Naive thymus-derived CD4-positive, alpha-beta T cell (primary cell): ENCODE data around the gene SMURF1. TPM values are rescaled to one million over a fixed set of nuclear protein-coding genes. Genes with fewer than 3 reads are reported as not detected.

ENCODE experiments used
- ATAC-seq: fragments of 150-1000 bp; cut with Tn5 transposase; 2 replicates; pipeline ENCODE4 v1.10.0; 2021; ENCODE audit warnings: mild to moderate bottlenecking, moderate library complexity
- CTCF ChIA-PET: fragments of 350-600 bp; sonication (Branson Sonifier 250); formaldehyde crosslinking; loops from one replicate; lab custom pipeline; 2021; ENCODE audit warnings: antibody characterized with exemption; lab: Charles Lee
- POLR2A ChIA-PET: fragments of 350-600 bp; sonication (Branson Sonifier 250); formaldehyde crosslinking; loops from one replicate; lab custom pipeline; 2021; ENCODE audit warnings: antibody characterized with exemption, inconsistent platforms; lab: Charles Lee
- DNase-seq, 9 donors: peaks; one replicate each; pipeline versions ENCODE4 v3.0.0 to v3.0.0-alpha.2; 2020 to 2022; ENCODE audit warnings: mixed read lengths in 1 of 9
- H3K27ac ChIP-seq: one replicate; pipeline ENCODE4 v1.7.0; 2013; ENCODE audit warnings: mild to moderate bottlenecking, low read depth, low read length, moderate library complexity
- H3K27me3 ChIP-seq, 2 donors: one replicate each; pipeline ENCODE4 v1.7.0; 2013; ENCODE audit warnings: low read length in 2 of 2, mild to moderate bottlenecking in 2 of 2, moderate library complexity in 2 of 2; ENCODE audit not compliant: control insufficient read depth in 2 of 2, insufficient read depth in 2 of 2
- H3K36me3 ChIP-seq, 3 experiments: 1 replicate in 2 of 3; 2 replicates in 1 of 3; pipeline ENCODE4 v1.7.0; 2013; ENCODE audit warnings: low read length in 3 of 3, mild to moderate bottlenecking in 3 of 3, moderate library complexity in 1 of 3; ENCODE audit not compliant: insufficient read depth in 3 of 3, control insufficient read depth in 2 of 3
- H3K4me1 ChIP-seq, 2 donors: one replicate each; pipeline ENCODE4 v1.7.0; 2013; ENCODE audit warnings: low read length in 2 of 2, mild to moderate bottlenecking in 2 of 2, moderate library complexity in 1 of 2; ENCODE audit not compliant: control insufficient read depth in 2 of 2, insufficient read depth in 2 of 2
- H3K4me3 ChIP-seq: 2 replicates; pipeline ENCODE4 v1.7.0; 2013; ENCODE audit warnings: mild to moderate bottlenecking, low read length
- H3K9me3 ChIP-seq, 3 experiments: 1 replicate in 2 of 3; 2 replicates in 1 of 3; pipeline ENCODE4 v1.7.0; 2013; ENCODE audit warnings: low read length in 3 of 3; ENCODE audit not compliant: control insufficient read depth in 2 of 3
- H3K27ac Mint-ChIP-seq, 9 donors: one replicate each; pipeline ENCODE4 v1.8.0; 2020 to 2022; ENCODE audit warnings: mixed read lengths in 9 of 9, mild to moderate bottlenecking in 8 of 9, moderate library complexity in 5 of 9, inconsistent platforms in 2 of 9
- H3K27me3 Mint-ChIP-seq, 5 donors: one replicate each; pipeline ENCODE4 v1.8.0; 2021 to 2022; ENCODE audit warnings: mixed read lengths in 5 of 5, mild to moderate bottlenecking in 1 of 5
- H3K36me3 Mint-ChIP-seq, 5 donors: one replicate each; pipeline ENCODE4 v1.8.0; 2020 to 2022; ENCODE audit warnings: mixed read lengths in 5 of 5, mild to moderate bottlenecking in 3 of 5, inconsistent platforms in 1 of 5
- H3K4me1 Mint-ChIP-seq, 7 donors: one replicate each; pipeline ENCODE4 v1.8.0; 2020 to 2022; ENCODE audit warnings: mixed read lengths in 7 of 7, mild to moderate bottlenecking in 3 of 7, inconsistent platforms in 1 of 7
- H3K4me3 Mint-ChIP-seq, 10 donors: one replicate each; pipeline ENCODE4 v1.8.0; 2020 to 2022; ENCODE audit warnings: mild to moderate bottlenecking in 10 of 10, mixed read lengths in 10 of 10, moderate library complexity in 6 of 10, inconsistent platforms in 2 of 10
- H3K9me3 Mint-ChIP-seq, 11 donors: one replicate each; pipeline ENCODE4 v1.8.0; 2020 to 2022; ENCODE audit warnings: mixed read lengths in 11 of 11, mild to moderate bottlenecking in 4 of 11, inconsistent platforms in 1 of 11, moderate library complexity in 1 of 11
- intact Hi-C, 2 donors: fragments of 100-400 bp; cut with micrococcal nuclease; formaldehyde crosslinking; loops; one replicate each; pipeline ENCODE4 v1.15.1; 2023
- polyA plus RNA-seq, 2 donors: library from polyadenylated mRNA; unstranded; fragments of 300-500 nt; fragmentation: Illumina TruSeq; gene quantifications; one replicate each; pipeline ENCODE4 v1.2.3, GENCODE V29; 2021
- total RNA-seq, 6 experiments: library from RNA in 5 of 6; stranded (reverse) in 5 of 6; gene quantifications; 1 replicate in 5 of 6; 2 replicates in 1 of 6; pipeline ENCODE4 v1.2.3 and lab custom pipeline; 2021 to 2026

Gene SMURF1
- 10 to 100 TPM; 14.6 to 26.4 (median 20.8) TPM for total RNA-seq
- 1 to 10 TPM; 1.3 to 2.4 TPM for polyA plus RNA-seq
- 65.1 reads per million, percentile 76 among the genes with 10 or more reads in this experiment for total RNA-seq (lab: John Stamatoyannopoulos, UW)

GRCh38 chr7:99143853-99144672 is at the start of gene SMURF1:
SMURF1 (minus strand) TSS chr7:99144108; CDS start chr7:99143780, 328 bp downstream.
- H3K27ac ChIP-seq, result peak within 1 kb of the TSS; percentile 90
- peaks cover 30 to 49% (median 39%) of the 10 kb centered on the region in 7 donors for H3K4me1 Mint-ChIP-seq
- peak within 1 kb of the TSS; percentile 93 to 99 (median 96) for H3K4me3 Mint-ChIP-seq
- H3K27me3 ChIP-seq, result no peaks in the 10 kb centered on the region
- H3K4me1 ChIP-seq, result peaks cover 5 to 14% of the 10 kb centered on the region in 2 donors
- peaks cover 0 to 7% (median 5%) of the 10 kb centered on the region in 5 donors for H3K27me3 Mint-ChIP-seq
- POLR2A ChIA-PET, result interaction anchor here (1.0 to 1.4 kb wide), 5 partner anchors 13 to 265 kb away, joined by 4 to 5 read pairs (median 5); partner anchors contain the start of genes BUD31 and PDAP1
- DNase-seq, result peak; percentile 50 to 89 (median 80)
- peaks cover 0 to 3% (median 0%) of the 10 kb centered on the region in 3 experiments for H3K36me3 ChIP-seq
- H3K36me3 Mint-ChIP-seq, result peaks cover 0 to 11% (median 0%) of the 10 kb centered on the region in 5 donors
- H3K9me3 Mint-ChIP-seq, result peaks cover 0 to 2% (median 0%) of the 10 kb centered on the region in 11 donors
- intact Hi-C loops, result loop anchor here (1.0 to 10.0 kb wide), 18 partner anchors 31 to 871 kb away; partner anchors contain the start of genes ARPC1A (in 2 of the 2), BRI3 (in 2 of the 2), ZKSCAN5 (in 2 of the 2) and ZNF394 (in 2 of the 2)
- no peaks in the 10 kb centered on the region for H3K9me3 ChIP-seq
- CTCF ChIA-PET, result no interaction called here
- peak within 1 kb of the TSS; percentile 88 to 98 (median 96) for H3K27ac Mint-ChIP-seq
- peak; percentile 84 for ATAC-seq
- peak within 1 kb of the TSS; percentile 94 for H3K4me3 ChIP-seq

GRCh38 chr7:99191869-99192596 is 48.1 kb upstream of the SMURF1 start:
- H3K9me3 Mint-ChIP-seq, result peaks cover 0 to 14% (median 3%) of the 10 kb centered on the region in 11 donors
- no peak overlapping the region for H3K4me3 Mint-ChIP-seq
- no peak overlapping the region for H3K27ac Mint-ChIP-seq
- no peaks in the 10 kb centered on the region for H3K4me1 ChIP-seq
- no peak overlapping the region for H3K4me3 ChIP-seq
- H3K36me3 ChIP-seq, result no peaks in the 10 kb centered on the region
- no peak for DNase-seq
- H3K27me3 Mint-ChIP-seq, result peaks cover 0 to 7% (median 0%) of the 10 kb centered on the region in 5 donors
- no peaks in the 10 kb centered on the region for H3K4me1 Mint-ChIP-seq
- CTCF ChIA-PET, result no interaction called here
- intact Hi-C loops, result no loop called here
- no peaks in the 10 kb centered on the region for H3K9me3 ChIP-seq
- H3K36me3 Mint-ChIP-seq, result peaks cover 0 to 6% (median 0%) of the 10 kb centered on the region in 5 donors
- POLR2A ChIA-PET, result no interaction called here
- no peak overlapping the region for H3K27ac ChIP-seq
- no peaks in the 10 kb centered on the region for H3K27me3 ChIP-seq
- no peak for ATAC-seq

GRCh38 chr7:99190359-99191009 is 46.6 kb upstream of the SMURF1 start:
- H3K4me3 Mint-ChIP-seq, result no peak overlapping the region
- H3K27me3 Mint-ChIP-seq, result peaks cover 0 to 7% (median 0%) of the 10 kb centered on the region in 5 donors
- no peaks in the 10 kb centered on the region for H3K9me3 ChIP-seq
- peaks cover 0 to 3% (median 0%) of the 10 kb centered on the region in 11 donors for H3K9me3 Mint-ChIP-seq
- CTCF ChIA-PET, result no interaction called here
- ATAC-seq, result no peak
- no peak overlapping the region for H3K4me3 ChIP-seq
- H3K27ac ChIP-seq, result no peak overlapping the region
- H3K27me3 ChIP-seq, result no peaks in the 10 kb centered on the region
- H3K36me3 Mint-ChIP-seq, result peaks cover 0 to 3% (median 0%) of the 10 kb centered on the region in 5 donors
- no peaks in the 10 kb centered on the region for H3K4me1 Mint-ChIP-seq
- no peak overlapping the region for H3K27ac Mint-ChIP-seq
- POLR2A ChIA-PET, result no interaction called here
- intact Hi-C loops, result no loop called here
- H3K4me1 ChIP-seq, result no peaks in the 10 kb centered on the region
- H3K36me3 ChIP-seq, result no peaks in the 10 kb centered on the region
- DNase-seq, result no peak

GRCh38 chr7:99189222-99189621 is 45.3 kb upstream of the SMURF1 start:
- Histone ChIP-seq H3K36me3 (no peaks in the 10 kb centered on the region), H3K27me3 (no peaks in the 10 kb centered on the region), H3K9me3 (no peaks in the 10 kb centered on the region), H3K27ac (no peak overlapping the region), H3K4me3 (no peak overlapping the region), H3K4me1 (no peaks in the 10 kb centered on the region)
- intact Hi-C loops, result no loop called here
- DNase-seq (no peak), ATAC-seq (no peak)
- CTCF ChIA-PET, result no interaction called here
- POLR2A ChIA-PET, result no interaction called here
- Mint-ChIP-seq H3K4me1 (no peaks in the 10 kb centered on the region), H3K36me3 (peaks cover 0 to 3% (median 0%) of the 10 kb centered on the region in 5 donors), H3K27ac (no peak overlapping the region), H3K4me3 (no peak overlapping the region), H3K27me3 (peaks cover 0 to 9% (median 0%) of the 10 kb centered on the region in 5 donors), H3K9me3 (peaks cover 0 to 2% (median 0%) of the 10 kb centered on the region in 11 donors)

GRCh38 chr7:99188221-99188620 is 44.3 kb upstream of the SMURF1 start:
- Mint-ChIP-seq H3K36me3 (no peaks in the 10 kb centered on the region), H3K9me3 (peaks cover 0 to 5% (median 0%) of the 10 kb centered on the region in 11 donors), H3K27ac (no peak overlapping the region), H3K4me3 (no peak overlapping the region), H3K27me3 (peaks cover 0 to 6% (median 0%) of the 10 kb centered on the region in 5 donors), H3K4me1 (no peaks in the 10 kb centered on the region)
- Histone ChIP-seq H3K9me3 (no peaks in the 10 kb centered on the region), H3K27ac (no peak overlapping the region), H3K36me3 (no peaks in the 10 kb centered on the region), H3K4me3 (no peak overlapping the region), H3K27me3 (no peaks in the 10 kb centered on the region), H3K4me1 (no peaks in the 10 kb centered on the region)
- intact Hi-C loops, result no loop called here
- DNase-seq, result no peak
- no peak for ATAC-seq
- ChIA-PET POLR2A (no interaction called here), CTCF (no interaction called here)
